HG03108 (cell line): Measurements from ENCODE around the gene GBGT1.

Experiments used
- ATAC-seq: cut with Tn5 transposase; IDR thresholded peaks from one replicate; pipeline ENCODE4 v1.9.1; 2021; ENCODE audit warnings: moderate library complexity; ENCODE audit not compliant: unreplicated experiment

GBGT1 gene

DNA sequence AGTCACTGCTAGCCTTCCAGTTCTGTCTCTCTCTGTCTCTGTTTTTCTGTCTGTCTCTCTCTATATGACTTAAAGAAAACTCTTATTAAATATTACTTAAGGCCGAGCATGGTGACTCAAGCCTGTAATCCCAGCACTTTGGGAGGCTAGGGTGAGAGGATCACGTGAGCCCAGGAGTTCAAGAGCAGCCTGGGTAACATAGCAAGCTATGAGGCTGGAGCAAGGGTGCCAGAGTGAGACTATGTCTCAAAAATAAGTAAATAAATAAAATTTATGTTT lies 1.7 kb upstream of the GBGT1 start:
- no peak for ATAC-seq

DNA sequence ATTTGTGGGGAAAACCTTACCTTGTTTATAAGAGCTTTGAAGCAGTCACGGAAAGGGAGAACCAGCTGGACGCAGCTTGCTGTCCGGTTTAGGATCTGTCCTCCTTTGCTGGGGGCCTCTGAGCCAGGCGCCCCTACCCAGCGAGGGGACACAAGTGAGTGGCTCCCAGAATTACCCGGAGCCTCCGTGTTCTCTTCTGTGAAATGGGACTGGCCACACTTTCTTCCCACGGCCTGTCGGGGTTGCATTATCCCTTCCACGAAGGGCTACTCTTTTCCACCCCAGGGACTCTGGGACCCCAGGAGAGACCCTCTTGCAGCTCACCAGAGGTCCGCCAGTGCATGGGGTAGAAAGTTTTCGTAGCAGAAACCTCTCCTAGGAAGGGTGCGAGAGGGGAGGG lies 477 bp upstream of the GBGT1 start:
- no peak for ATAC-seq

DNA sequence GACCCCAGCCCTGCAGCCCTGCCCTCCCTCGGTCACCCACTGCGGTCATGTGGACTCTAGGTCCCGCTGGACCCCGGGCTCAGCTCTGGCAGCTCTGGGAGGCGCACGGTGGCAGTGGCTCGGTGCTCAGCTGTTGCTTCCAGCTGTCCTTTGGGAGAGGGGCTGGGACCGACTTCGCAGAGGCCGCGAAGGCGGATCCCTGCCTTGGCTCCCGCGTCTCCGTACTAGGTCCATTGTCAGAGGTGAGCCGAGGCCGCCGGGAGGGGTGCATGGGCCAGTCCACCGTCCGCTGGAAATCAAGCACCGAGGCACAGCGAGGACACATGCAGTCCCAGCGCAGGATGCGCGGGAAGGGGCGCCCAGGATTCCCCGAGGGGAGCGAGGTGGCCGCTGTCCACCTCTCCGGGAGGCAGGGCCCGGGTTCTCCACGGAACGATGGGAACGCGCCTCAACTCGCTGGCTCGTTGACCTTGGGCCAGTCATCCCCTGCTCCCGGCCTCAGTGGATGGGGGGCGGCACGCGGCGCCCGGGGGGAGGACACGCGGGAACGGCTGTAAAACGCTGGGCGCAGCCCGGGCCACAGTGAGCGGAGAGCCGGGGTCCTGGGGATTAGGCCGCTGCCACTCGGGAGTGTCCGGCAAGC lies 732 bp downstream of the GBGT1 start:
- no peak for ATAC-seq

- ATAC-seq, result no peak
Observed at GRCh38 chr9:133161547-133161950, 2.2 kb downstream of the GBGT1 start.

DNA sequence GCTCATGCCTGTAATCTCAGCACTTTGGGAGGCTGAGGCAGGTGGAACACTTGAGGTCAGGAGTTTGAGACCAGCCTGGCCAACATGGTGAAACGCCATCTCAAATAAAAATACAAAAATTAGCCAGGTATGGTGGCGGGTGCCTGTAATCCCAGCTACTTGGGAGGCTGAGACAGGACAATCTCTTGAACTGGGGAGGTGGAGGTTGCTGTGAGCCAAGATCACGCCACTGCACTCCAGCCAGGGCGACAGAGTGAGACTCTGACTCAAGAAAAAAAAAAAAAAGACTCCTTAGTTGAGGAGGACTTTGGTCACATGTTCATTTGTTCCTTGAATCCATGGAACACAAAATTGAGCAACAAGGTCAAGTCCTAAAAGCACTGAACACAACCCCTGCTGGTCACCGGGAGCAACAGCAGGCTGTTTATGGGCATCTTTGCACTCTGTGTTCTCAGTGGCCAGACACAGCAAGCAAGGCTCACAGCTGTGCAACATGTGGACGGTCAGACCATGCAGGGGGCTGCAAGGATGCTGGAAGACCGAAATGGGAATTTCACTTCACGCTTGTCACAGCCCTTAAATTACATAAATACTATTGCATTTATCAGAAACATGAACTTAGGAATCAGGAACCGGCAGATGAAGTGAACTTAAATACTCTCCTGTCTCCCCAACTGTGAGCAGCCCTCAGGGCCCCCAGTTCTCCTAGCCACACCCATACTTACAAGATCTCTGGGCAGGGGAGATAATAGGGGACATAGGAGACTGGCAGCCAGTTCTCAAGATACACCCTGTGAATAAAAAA lies 2.8 kb downstream of the GBGT1 start:
- ATAC-seq, result no peak

DNA sequence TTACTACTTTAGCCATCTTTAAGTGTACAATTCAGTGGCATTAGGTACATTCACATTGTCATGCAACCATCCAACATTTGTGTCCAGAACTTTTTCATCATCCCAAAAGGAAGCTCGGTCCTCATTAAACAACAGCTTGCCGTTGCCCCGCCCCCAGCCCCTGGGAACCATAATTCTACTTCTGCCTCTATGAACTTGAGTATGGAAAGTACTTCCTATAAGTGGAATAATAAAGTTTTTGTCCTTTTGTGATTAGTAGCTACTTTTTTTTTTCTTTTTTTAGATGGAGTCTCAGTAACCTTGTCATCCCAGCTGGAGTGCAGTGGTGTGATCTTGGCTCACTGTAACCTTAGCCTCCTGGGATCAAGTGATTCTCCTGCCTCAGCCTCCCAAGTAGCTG lies 5.0 kb downstream of the GBGT1 start:
- no peak for ATAC-seq

- ATAC-seq, result no peak
Observed at GRCh38 chr9:133155156-133155555, 8.6 kb downstream of the GBGT1 start.

- no peak for ATAC-seq
Observed at GRCh38 chr9:133154097-133154989, 9.4 kb downstream of the GBGT1 start.

GRCh38 chr9:133153227-133154096 lies 10.3 kb downstream of the GBGT1 start:
- no peak for ATAC-seq

DNA sequence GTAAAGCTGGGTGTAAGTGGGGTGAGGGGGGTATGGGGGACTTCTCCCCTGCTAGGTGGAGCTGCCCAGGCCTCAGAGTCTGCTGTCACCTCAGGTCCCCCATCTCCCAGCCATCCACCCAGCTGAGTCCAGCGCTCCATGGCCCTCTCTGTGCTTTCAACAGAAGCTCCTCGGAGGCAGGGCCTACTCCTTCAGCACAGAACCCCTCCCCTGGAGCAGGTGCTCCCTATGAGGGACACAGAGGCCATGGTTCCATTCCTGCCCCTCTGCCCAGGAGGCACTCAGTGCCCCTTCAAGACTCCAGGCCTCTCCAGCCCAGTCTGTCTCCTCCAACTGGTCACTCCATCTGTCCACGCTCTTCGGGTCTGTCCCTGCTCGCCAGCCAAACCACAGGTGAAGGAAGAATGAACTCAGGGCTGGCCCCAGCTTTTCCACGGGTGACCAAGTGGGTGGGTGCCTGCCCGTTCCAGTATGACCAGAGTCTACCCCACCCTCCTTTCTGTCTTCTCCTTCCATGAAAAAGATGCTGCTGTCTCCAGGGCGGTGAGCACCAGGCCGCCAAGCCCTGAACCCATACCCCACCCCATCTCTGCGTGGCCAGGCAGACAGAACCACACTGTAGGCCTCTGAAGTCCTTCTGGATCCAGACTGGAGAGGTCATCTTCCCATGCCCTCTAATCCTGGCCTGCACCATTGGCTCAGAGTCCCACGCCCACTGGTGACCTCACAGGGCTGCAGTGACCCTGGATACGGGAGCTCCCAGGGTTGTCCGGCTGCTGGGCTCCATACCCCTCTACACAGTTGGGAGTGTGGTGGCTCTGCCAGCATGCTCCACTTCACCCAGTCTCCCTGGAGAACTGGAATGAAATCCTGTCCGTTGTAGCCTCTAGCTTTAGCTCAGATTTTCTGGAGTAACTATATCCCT lies 11.9 kb downstream of the GBGT1 start:
- ATAC-seq, result no peak

DNA sequence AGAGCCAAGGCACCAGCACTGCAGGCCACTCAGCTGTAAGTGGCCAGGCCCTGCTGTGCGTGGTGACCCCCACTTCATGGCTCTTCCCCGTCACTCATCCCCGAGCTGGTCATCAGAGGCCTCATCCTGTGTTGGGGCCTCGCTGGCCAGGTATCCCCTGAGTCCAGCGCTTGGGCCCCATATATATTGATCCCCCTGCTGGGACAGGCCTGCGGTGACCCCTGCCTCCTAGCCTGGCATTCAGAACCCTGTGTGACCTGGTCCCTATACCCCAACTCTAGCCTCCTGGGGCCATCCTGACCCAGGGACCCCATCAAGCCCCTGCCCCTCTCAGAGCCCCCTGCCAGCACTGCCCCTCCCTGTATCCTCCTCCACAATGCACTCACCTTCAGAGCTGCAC lies 12.7 kb downstream of the GBGT1 start:
- ATAC-seq, result no peak

DNA sequence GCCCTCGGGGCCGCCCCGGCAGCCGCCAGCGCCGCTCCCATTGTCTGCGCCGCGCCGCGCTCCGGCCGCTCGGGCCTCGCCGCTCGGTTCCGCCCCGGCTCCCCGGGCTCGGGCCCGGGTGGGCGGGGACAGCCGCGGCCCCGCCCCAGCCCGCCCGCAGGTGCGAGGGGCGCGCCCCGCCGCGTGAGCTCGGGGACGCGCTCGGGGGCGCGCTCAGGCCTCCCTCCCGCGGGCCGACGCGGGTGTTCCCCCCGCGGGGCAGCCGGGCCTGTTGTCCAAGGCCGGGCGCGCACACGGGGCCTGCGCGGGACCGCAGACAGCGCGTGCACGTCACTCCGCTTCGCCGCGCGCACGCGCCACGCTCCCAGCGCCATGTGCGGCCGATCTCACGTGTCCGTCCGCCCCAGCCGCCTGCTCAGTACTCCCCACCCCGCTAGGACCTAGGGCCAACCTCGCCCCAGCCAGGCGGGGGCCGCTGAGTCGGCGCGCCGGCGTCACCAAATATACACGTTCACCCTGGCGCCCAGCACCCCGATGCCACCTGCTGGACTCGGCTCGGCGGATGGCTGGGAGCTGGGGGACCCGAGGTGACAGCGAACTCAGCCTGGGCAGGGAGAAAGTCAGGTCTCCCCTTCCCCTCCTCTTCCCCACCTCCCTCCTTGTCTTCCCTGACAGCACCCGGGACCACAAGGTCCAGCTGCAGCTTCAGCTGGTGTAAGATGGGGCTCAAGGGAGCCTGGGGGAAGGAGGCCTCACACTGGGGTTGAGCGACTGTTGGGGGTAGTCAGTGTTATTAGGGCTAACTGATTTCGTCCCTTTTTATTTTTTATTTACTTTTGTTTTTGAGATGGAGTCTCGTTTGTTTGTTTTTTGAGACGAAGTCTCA lies 14.3 kb downstream of the GBGT1 start:
- ATAC-seq, result peak; percentile 55

DNA sequence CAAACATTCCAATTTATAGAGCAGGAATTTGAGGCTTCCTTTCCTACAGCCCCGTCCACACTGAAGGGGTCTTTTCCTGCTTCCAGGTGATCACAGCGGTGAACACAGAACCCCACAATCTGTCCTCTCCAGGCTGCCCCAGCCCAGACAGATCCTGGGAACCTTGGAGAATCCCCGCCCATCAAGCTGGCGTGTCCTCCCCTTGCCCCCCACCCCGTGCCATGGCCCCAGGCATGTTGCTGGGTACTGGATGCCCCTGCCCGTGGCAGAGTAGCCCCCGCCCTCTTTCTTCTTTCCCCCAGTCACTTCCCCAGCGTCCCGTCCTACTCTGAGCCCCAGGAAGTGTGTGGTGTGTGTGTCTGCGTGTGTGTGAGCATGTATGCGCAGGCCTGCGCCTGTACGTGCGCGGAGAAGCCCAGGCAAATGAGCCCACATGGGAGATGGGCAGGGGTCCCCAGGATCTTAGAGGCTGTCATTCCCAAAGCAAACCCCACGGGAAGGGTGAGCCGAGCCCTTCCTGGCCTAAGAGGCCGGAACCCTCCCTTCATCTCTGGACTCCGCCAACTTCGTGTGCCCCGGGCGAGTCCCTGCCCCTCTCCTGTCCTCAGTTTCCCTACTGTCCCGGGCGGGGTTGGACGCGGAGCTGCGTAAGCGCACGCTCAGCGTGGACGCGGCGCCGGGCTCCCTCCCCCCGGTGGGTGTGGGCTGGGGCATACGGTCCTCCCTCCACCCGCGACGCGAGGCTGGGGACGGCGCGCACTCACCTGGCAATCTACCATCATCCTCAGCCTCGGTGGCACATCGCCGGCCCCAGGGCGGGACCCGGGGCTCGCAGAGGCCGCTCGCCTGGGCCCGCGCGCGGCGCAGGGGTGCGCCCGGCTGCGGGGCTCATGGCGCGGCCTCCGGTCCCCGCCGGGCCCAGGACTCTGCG lies 15.2 kb downstream of the GBGT1 start:
- peak; percentile 9 for ATAC-seq

GRCh38 chr9:133147412-133148198 lies 16.1 kb downstream of the GBGT1 start:
- ATAC-seq, result no peak

- ATAC-seq, result no peak
Observed at GRCh38 chr9:133146746-133147411, 16.8 kb downstream of the GBGT1 start.
